GM21723 (cell line): Measurements from ENCODE around the gene NPB.

ENCODE experiments used
- ATAC-seq: cut with Tn5 transposase; IDR thresholded peaks from one replicate; pipeline ENCODE4 v1.9.1; 2021; ENCODE audit warnings: mild to moderate bottlenecking, moderate library complexity; ENCODE audit not compliant: unreplicated experiment

Gene NPB

DNA sequence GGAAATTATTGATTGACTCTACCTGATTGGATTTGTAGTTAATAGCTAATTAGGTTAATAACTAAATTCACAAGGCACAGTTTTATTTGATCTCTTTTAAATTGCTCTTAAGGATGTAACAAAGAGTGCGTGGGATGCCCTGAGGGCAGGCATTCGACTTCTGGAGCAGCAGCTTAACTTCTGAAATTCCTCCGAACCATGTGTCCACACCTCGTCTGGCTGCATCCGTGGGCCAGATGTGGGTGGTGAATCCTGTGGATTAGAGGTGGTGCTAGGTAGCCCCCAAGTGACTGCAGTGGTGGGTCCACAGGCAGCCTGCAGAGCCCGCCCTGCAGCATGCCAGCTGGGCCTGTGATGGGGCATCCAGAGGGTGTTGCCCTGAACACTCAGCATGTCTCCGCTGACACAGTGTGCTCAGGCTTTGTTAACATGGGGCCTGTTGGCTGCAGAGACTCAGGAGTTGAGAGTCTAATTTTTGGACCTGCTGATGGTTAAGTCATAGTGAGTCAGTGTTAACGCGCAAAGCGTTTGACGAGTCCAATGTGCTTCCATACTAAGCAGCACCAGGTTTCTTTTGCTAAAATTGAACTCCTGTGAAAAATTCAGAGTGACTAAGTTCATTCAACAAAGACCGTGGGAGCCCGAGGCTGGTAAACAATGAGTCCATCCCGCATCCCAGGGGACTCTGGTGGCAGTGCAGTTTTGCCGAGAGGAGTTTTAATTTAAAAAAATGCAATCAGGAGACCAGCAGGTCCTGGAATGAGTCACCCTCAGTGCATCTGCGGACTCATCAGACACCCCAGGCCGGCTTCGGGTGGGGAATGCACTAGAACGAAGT lies 3.8 kb upstream of the NPB start:
- no peak for ATAC-seq

DNA sequence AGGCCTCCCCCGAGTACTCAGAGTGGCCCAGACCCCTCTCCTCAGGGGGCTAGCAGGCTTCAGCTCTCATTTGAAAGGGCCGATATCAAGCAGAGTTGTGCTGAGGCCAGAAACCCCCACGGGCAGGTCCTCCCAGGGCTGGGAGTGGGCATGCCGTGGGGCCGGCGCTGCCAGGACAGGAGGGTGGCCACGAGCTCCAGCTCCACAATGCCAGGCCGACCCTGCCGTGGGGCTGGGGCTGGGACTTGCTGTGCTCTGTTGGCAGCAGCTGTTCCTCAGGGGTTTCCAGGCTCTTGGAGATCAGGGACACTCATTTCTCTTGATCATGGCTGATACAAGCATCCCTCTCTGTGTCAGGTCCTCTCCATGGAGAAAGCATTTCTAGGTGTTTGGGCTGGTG lies 3.2 kb upstream of the NPB start:
- ATAC-seq = no peak

DNA sequence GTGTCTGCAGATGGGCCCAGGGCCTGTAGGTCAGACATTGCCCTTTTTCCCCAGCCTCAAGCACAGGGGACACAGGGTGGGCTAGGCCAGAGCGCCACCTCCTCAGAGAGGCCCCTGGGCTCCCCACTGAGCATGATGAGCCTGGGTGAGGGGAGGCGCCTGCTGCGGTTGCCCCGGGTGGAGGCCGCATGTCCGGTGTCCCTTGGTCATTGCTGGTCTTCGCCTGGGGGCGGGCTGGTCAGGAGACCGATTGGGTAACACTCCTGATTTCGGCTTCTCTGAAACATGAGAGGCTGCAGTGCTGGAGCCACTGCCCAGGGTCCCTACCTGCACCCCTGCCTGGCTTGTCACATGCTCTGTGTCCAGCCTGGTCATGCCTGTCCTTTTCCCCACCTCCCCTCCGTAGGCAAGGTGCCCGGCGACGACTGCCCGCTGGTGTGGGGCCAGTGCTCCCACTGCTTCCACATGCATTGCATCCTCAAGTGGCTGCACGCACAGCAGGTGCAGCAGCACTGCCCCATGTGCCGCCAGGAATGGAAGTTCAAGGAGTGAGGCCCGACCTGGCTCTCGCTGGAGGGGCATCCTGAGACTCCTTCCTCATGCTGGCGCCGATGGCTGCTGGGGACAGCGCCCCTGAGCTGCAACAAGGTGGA lies 2.4 kb upstream of the NPB start:
- no peak for ATAC-seq

DNA sequence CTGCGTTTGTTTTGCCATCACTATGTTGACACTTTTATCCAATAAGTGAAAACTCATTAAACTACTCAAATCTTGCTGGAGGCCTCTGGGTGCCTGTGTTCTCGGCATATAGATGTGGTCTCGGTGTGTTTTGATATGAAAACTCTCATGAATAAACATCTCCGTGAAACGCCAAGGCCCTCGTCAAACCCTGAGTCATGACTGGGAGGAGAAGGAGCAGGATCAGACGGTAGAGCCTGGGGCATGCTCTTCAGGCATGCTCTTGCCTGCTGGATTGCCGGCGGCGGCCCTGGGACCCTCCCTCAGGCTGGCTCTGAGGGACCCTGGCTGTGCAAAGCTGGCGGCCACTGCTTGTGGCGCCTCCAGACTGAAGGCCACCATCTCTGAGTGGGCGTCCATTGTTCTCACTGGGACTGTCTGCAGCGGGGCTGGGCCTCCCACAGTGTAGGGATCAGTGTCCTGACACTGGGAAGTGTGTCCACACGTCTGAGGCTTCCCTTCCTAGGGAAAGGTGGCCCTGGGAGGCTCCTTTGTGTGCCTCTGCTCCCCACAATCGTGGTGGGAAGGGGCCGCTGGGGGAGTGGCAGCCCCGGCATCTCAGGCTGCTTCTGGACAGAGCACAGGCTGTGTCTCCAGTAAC lies 1.7 kb upstream of the NPB start:
- ATAC-seq = no peak

DNA sequence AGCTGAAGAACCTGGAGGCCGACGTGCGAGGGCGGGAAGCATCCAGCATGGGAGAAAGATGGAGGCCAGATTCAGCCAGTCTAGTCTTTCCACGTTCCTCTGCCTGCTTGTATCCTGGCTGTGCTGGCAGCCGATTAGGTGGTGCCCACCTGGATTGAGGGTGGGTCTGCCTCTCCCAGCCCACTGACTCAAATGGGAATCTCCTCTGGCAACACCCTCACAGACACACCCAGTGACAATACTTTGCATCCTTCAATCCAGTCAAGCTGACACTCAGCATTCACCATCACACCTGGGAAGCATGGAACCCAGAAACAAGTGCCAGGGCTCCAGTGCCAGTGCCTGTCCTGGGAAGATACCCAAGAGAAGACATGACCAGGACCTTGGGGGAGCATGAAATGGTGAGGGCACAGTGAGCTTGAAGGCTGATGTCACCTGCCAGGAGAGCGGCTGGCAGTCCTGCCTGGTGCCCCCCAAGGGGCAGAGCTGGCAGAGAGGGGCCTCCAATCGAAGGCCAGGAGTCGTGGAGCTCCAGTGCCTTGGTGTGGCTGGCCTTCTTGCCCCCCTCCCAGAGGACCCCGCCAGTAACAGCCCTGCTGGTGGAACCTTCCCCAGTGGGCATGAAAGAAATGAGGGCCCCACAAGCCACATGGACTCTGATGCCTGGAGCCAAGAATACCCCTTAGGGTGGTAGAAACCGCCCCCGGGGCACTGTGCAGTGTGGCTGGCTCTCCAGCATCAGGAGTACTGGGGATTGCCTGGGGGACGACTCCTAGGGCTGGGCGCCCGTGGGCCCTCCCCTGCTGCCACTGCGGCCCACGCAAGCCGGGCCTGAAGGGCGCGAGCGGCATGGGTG lies 643 bp upstream of the NPB start:
- ATAC-seq = no peak

DNA sequence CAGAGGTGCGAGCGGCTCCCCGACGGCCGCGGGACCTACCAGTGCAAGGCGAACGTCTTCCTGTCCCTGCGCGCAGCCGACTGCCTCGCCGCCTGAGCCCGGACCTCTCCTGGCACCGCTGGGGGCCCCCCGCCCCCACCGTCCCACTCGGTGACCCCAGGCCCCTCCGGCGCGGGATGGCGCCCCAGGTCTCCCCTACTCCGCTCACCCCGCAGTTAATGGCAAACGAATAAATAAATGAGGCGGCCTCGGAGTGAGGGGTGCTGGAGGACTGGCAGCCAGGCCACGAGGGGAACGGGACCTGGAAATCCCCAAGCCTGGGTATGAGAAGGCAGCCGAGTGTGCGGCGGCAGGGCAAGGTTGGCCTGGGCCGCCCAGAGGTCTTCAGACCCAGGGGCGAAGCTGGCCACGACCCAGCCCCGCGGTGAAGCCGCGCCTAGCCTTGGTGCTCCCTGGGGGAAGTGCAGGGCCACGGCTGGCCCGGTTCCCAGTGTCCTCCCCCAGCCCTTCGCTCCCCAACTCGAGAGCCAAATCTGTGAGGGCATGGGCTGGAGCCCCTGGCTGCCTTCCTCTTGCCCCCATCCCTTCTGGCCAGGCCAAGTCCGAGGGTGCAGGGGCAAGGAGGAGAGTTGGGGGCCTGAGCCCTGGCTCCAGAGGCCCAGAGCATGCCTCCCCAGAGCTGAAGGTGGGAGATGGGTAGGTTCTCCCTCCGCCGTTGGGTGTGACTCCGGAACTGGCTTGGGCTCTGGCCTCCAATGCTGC lies 796 bp downstream of the NPB start:
- ATAC-seq = no peak

DNA sequence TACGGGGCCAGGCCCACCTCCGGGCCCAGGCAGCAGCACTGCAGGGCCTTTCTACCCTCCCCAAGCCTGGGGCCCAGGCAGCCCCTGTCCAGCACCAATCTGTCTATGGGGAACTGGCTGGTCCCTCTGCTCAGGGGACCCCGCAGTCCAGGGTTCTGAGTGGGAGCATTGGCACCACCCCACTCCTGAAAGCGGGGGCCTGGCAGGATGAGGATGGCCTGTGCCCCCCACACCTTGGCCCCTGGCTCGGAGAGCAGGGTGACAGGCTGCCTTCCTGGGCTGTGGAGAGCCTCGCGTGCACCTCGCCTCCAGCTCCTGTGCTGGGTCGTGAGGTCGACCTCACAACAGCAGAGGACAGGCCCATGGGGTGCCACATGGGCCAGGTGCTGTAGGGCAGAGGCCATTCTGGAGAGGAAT lies 1.4 kb downstream of the NPB start:
- no peak for ATAC-seq

DNA sequence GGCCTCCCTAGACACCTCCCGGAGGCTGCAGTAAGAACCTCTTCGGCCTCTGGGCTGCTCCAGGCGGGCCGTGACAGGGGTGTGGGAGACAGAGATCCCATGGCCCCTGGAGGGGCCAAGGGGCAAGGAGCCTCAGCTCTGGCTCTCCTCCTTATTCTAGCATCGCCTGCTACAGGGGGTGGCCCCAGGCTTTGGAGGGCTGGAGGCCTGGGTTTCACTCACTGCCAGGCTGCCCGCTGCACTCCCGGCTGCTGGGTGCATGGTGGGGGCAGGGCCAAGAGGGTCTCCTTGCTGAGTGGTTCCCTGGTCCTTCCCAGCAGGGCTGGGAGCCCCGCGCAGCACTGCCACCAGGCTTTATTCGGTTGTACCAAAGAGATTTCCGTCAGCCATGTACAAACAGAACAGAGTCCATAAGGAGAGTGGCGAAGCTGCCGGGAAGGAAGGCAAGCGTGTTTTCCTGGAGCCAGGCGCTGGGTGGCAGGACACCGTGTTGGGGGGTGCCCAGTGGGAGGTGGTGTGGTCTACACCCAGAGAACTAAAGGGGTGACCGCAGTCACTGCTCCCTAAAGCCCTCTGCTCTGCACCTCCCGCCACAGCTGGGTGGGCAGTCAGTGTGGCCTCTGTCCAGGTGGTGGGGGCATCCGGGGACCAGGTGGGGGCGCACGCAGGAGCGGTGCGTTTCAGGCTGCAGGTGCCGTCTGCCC lies 2.0 kb downstream of the NPB start:
- no peak for ATAC-seq

DNA sequence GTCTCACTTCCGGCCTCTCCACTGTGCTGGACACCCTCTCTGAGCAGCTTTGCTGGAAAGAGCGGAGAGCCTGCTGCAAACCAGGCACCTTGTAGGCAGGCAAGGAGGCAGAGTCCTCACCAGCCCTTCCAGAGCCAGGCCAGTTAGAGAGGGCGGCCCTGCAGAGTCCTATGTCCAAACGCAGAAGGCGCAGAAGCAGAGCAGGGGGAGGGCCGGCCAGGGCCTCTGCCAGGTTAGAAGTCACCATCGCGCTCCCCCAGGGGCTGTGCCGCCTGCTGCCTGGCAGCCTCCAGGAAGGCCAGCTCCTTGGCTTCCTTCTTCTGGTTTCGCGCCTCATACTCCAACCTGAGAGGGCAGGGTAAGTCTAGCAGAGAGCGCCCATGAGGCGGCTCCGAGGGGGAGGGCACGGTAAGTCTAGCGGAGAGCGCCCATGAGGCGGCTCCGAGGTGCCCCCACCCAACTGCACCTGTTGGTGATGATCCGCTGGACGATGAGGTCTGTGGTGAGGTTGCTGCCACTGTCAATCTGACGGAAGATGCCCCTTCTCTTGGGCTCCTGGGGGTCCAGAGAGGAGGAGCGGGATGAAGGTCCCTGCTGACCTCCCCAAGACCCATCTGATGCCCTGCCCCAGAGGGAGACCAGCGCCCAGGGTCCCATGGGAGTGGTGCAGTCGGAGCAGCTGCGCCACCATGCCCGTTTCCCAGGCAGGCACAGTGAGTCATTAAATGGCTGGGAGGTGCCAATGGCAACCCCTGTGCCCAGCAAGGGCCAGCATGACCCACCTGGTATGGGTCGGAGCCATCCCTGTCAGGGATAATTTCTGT lies 2.8 kb downstream of the NPB start:
- ATAC-seq = no peak

DNA sequence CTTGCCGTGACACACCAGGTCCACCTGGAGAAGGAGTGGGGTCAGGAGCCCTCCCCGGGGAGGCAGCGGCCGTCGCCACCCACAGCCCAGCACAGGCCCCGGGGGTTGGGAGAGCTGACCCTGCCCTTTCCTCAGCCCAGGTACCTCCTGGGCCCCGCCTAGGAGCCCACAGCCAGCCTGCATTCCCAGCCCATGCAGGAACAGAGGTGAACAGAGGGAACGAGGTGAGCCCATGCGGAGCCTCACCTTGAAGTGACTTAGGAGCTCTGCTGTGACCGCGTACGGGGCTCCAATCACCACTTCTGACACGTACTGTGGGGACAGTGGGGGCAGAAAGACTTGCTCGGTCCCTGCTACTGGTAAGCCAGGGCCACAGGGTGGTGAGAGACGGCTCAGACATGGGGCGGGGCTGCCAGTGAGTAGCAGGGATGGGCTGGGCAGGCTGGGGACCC lies 3.4 kb downstream of the NPB start:
- no peak for ATAC-seq

DNA sequence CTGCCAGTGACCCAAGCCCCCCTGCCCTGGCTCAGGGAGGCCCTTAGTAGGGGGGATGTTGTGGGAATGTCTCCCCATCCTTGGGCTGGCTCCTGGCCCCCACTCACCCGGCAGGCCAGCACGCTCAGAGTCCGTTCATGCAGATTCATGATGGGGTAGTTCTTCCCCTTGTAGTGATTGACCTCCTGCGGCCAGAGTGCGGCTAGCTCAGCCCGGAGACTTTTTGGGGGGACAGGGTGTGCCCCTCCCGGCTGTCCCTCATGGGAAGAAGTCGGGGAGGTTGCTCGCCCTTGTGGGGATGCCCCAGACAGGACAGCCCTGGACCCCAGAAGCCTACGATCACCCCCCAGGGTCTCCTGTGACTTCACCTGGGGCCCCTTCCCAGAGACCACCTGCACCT lies 4.0 kb downstream of the NPB start:
- no peak for ATAC-seq

DNA sequence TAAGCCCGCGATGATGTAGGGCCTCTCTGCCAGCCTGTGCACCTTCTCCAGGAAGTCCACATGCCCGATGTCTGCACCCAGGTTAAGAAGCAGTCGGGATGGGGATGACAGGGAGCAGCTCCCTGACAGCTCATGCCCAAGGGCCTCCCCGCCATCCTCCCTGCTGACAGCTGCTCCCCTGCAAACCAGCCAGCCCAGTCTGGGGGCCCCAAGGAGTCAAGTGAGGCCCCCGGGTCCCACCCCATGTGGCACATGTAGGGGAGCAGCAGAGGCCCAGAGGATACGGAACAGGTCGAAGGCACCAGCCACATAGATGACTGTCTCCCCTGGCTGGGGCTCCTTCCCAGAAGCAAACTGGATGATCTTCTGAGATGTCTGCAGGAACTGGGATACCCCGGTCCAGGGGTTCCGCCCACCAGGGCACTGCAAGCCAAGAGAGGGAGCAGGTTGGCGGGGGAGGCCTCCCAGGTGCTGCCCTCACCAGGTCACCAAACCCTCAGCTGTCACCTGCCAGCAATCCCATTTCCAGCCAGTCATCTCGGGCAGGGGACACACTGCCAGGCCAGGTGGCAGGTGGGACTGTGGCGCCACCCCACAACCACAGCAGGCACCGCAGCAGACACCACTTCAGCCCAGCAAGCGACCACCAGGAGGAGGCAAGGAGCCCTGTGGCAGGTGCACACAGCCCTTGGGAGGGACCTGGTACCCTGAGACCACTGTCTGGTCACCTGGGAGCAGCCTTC lies 4.6 kb downstream of the NPB start:
- no peak for ATAC-seq

DNA sequence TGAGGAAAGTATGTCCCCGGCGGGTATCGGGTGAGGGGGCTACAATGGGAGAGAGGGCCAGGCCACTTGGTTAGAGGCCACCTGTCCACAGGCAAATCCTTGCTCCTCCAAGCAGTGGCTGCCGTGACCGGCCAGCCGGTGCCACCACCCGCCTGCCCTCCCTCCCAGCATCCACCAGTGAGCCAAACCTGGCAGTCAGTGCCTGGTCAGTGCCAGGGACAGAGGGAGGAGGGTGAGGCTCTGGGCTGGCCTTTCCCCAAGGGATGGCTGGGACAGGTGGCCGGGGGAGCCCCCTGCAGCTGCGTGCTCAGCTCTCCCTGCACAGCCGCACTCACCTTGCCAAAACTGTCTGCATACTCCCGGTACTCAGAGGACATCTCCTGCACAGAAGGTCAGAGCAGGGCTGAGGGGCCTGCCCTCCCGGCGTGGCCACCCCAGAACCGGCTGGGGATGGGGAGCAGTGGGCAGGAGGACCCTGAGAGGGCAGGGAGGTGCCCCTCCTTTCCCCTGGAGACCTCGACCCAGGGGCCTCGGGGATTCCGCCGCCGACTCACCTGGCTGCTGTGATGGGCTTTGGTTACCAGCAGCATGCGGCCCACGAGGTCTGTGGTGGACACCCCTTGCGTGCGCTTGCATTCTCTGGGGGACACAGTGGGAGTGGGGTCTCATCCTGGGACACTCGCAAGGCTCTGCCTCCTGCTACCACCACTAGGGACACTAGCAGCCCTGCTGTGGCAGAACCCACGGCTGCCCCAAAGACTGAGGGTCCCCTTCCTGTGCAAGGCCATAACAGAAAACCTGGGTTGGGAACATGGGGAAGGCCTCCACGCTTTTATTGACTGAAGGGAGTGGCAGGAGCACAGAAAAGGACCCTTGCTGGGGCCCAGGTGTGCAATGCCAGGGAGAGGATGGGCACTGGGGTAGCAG lies 5.4 kb downstream of the NPB start:
- no peak for ATAC-seq

DNA sequence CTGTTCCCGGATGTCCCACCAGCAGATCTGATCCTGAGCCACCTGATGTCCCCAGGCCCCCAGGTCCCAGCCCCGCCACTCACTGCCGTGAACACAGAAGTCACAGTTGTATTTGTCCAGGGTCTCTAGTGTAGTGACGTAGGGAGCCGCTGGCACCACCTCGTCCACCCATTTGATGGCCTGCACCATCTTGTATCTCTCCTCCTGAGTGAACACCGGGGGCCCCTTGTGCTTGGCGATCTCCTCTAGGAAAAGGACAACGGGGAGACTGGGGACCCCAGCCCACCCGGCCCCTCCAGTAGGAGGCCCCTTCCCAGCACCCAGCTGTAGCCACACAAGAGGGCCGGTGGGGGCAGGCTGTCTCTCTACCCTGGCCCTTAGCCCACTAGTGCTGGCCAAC lies 6.8 kb downstream of the NPB start:
- no peak for ATAC-seq

DNA sequence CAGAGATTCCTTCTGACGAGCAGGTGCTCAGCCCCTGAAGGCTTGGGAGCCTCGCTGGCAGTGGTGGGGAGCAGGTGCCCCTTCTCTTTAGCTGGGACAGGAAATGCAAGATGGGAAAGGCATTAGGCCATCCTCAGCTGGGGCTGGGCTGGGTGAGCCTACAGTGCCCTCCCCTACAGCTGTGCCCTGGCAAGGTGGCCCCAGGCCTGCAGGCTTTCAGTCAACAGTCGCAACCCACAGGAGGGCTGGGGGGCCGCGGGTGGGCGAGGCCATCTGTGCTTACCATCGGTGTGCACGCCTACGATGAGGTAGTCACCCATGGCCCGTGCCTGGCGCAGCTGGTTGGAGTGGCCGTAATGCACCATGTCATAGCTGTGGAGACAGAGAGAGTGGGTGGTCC lies 7.2 kb downstream of the NPB start:
- no peak for ATAC-seq

DNA sequence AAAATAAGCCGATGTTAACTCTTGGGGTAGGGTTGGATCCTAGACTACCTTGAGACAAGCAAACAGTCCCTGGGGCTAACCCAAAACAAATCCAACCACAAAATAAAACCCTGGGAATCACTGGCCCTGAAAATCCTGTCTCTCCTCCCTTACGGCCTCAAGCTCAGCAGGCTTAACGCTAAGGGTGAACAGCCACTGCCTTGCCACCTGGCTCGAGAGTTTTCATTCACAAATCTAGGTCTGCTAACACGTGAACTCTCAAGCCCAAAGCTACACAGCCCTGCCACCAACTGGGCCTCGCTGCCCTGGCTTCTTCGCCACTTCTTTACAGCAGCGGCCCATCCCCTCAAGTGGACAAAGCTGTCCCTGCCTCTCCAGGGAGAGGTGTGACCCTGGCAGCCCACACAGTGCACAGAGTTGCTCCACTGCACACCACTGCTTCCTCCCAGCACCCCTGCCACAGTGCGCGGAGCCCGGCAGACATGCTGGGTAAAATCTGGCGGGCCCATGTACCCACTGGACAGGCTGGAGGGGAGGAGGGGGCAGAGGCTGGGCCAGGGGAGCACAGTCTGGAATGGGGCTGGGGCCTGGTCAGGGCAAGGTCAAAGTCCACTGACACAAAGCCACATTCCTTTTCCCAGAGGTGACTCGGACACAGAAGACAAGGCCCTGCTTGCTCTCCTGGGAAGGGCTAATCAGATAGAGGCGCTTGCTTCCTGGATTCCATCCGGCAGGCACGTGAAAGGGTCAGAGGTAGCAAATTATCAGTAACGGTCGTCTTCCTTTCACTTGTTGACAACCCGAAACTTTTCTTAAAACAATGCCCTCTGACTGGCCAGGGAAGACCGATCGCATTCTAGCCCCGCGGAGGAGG lies 8.2 kb downstream of the NPB start:
- ATAC-seq = no peak
